GM23338 (cell line): ENCODE data around the gene RPL7A. TPM values are rescaled to one million over a fixed set of nuclear protein-coding genes. Genes with fewer than 3 reads are reported as not detected.
"Not testable (repeated sequence)": the region's sequence is repeated elsewhere in the genome, so short reads cannot be mapped to it uniquely, and the experiment has no call there.

ENCODE experiments used
- ATAC-seq: fragments of 200-7000 bp; cut with Tn5 transposase; 3 replicates; pipeline ENCODE4 v1.9.1; 2020
- DNase-seq: peaks from one replicate; pipeline ENCODE4 v3.0.0-alpha.2; 2015; ENCODE audit warnings: low spot score
- H2AFZ ChIP-seq: fragments of 200-600 bp; sonication (generic); 2 replicates; pipeline ENCODE4 v1.8.0; 2016; ENCODE audit warnings: antibody characterized with exemption, mild to moderate bottlenecking, moderate library complexity
- H3F3A ChIP-seq: fragments of 200-600 bp; sonication (generic); replicated peaks from 2 replicates; pipeline ENCODE4 v1.8.0; 2017; ENCODE audit warnings: antibody characterized with exemption, mixed run types, low read depth
- H3K27ac ChIP-seq: fragments of 200-600 bp; sonication (generic); 2 replicates; pipeline ENCODE4 v1.6.1; 2016; ENCODE audit warnings: low read depth
- H3K27me3 ChIP-seq: fragments of 200-600 bp; sonication (generic); 2 replicates; pipeline ENCODE4 v1.8.0; 2016; ENCODE audit warnings: mild to moderate bottlenecking, mixed run types, moderate library complexity; ENCODE audit not compliant: insufficient read depth
- H3K36me3 ChIP-seq: fragments of 200-600 bp; sonication (generic); 2 replicates; pipeline ENCODE4 v1.8.0; 2016; ENCODE audit warnings: mild to moderate bottlenecking; ENCODE audit not compliant: insufficient read depth
- H3K4me1 ChIP-seq: fragments of 200-600 bp; sonication (generic); 2 replicates; pipeline ENCODE4 v1.8.0; 2016; ENCODE audit warnings: mild to moderate bottlenecking, moderate library complexity; ENCODE audit not compliant: insufficient read depth
- H3K4me2 ChIP-seq: fragments of 200-600 bp; sonication (generic); 2 replicates; pipeline ENCODE4 v1.7.1; 2017; ENCODE audit warnings: mixed run types
- H3K4me3 ChIP-seq: fragments of 200-600 bp; sonication (generic); 2 replicates; pipeline ENCODE4 v1.6.1; 2016; ENCODE audit warnings: mixed run types
- H3K79me2 ChIP-seq: fragments of 200-600 bp; sonication (generic); replicated peaks from 2 replicates; pipeline ENCODE4 v1.8.0; 2017; ENCODE audit warnings: mild to moderate bottlenecking; ENCODE audit not compliant: insufficient read depth
- H3K9me2 ChIP-seq: fragments of 200-600 bp; sonication (generic); 2 replicates; pipeline ENCODE4 v1.8.0; 2017; ENCODE audit not compliant: insufficient read depth
- H4K20me1 ChIP-seq: fragments of 200-600 bp; sonication (generic); replicated peaks from 2 replicates; pipeline ENCODE4 v1.8.0; 2017; ENCODE audit warnings: mild to moderate bottlenecking; ENCODE audit not compliant: insufficient read depth
- H3K27ac Mint-ChIP-seq: 2 replicates; pipeline ENCODE4 v1.8.0; 2020; ENCODE audit warnings: inconsistent platforms, mild to moderate bottlenecking, moderate library complexity, mixed read lengths
- H3K27me3 Mint-ChIP-seq: 3 replicates; pipeline ENCODE4 v1.8.0; 2022; ENCODE audit warnings: low read depth, mild to moderate bottlenecking, moderate library complexity, mixed read lengths, inconsistent platforms; ENCODE audit not compliant: insufficient read depth, poor library complexity
- H3K36me3 Mint-ChIP-seq: 3 replicates; pipeline ENCODE4 v1.8.0; 2021; ENCODE audit warnings: low read depth, mild to moderate bottlenecking, inconsistent platforms, moderate library complexity, mixed read lengths
- H3K4me1 Mint-ChIP-seq: 3 replicates; pipeline ENCODE4 v1.8.0; 2020; ENCODE audit warnings: mild to moderate bottlenecking, inconsistent platforms, mixed read lengths
- H3K4me3 Mint-ChIP-seq: 3 replicates; pipeline ENCODE4 v1.8.0; 2021; ENCODE audit warnings: moderate library complexity, mild to moderate bottlenecking, inconsistent platforms, mixed read lengths
- H3K9me3 Mint-ChIP-seq: 3 replicates; pipeline ENCODE4 v1.8.0; 2020; ENCODE audit warnings: moderate library complexity, mild to moderate bottlenecking, inconsistent platforms, mixed read lengths
- CREB1 ChIP-seq: fragments of 250-450 bp; sonication (Bioruptor Pico); IDR thresholded peaks from 2 replicates; pipeline ENCODE4 v1.5.0; 2020; ENCODE audit warnings: low read depth, mild to moderate bottlenecking, moderate library complexity
- EZH2 ChIP-seq: fragments of 200-600 bp; sonication (generic); IDR thresholded peaks from one replicate; pipeline ENCODE4 v1.8.0; 2017; ENCODE audit warnings: antibody characterized with exemption, mild to moderate bottlenecking, low read depth; ENCODE audit not compliant: unreplicated experiment
- JUNB ChIP-seq: IDR thresholded peaks from one replicate; pipeline ENCODE4 v1.6.1; 2016; ENCODE audit warnings: antibody characterized with exemption; ENCODE audit not compliant: unreplicated experiment
- STAT1 ChIP-seq: IDR thresholded peaks from one replicate; pipeline ENCODE4 v1.6.1; 2016; ENCODE audit warnings: antibody characterized with exemption; ENCODE audit not compliant: unreplicated experiment
- polyA plus RNA-seq: library from polyadenylated mRNA; unstranded; fragments of >200 nt; fragmentation: Nextera tagmentation; extraction: Ambion mirVana; gene quantifications from 2 replicates; pipeline ENCODE4 v1.2.1, GENCODE V29; 2016
- total RNA-seq: library from RNA; depleted of rRNA; stranded (reverse); fragments of >200 nt; shearing (Covaris generic); gene quantifications from 2 replicates; pipeline ENCODE4 v1.2.3, GENCODE V29; 2014
- TF ChIP-seq, protein P1 (sequence below): IDR thresholded peaks from one replicate; pipeline ENCODE4 v1.6.1; 2018; ENCODE audit warnings: antibody characterized with exemption; ENCODE audit not compliant: unreplicated experiment
- TF ChIP-seq, protein P2 (sequence below): IDR thresholded peaks from 2 replicates; pipeline ENCODE4 v1.6.1; 2016; ENCODE audit warnings: antibody characterized with exemption
- TF ChIP-seq, protein P3 (sequence below): fragments of 250-450 bp; sonication (Bioruptor Pico); IDR thresholded peaks from 2 replicates; pipeline ENCODE4 v1.5.0; 2020; ENCODE audit warnings: mild to moderate bottlenecking, moderate library complexity

Gene RPL7A
- total and polyA plus RNA-seq, 2 experiments from 2014 or later = 1,644 to 2,020 TPM

- not testable (repeated sequence) for H3F3A ChIP-seq, H2AFZ ChIP-seq, H3K4me3 Mint-ChIP-seq, H3K4me1 Mint-ChIP-seq, H3K27me3 ChIP-seq, H3K4me1 ChIP-seq, ATAC-seq, H3K79me2 ChIP-seq, H3K9me2 ChIP-seq, H3K27ac ChIP-seq, DNase-seq, H3K4me2 ChIP-seq, H3K27ac Mint-ChIP-seq, H4K20me1 ChIP-seq, H3K36me3 Mint-ChIP-seq, H3K4me3 ChIP-seq, H3K36me3 ChIP-seq
- peaks cover 18% of the 10 kb centered on the region for H3K27me3 Mint-ChIP-seq
- peaks cover 16% of the 10 kb centered on the region for H3K9me3 Mint-ChIP-seq
These were observed 43.4 kb downstream of the RPL7A start for GRCh38 chr9:133391449-133391848.

DNA sequence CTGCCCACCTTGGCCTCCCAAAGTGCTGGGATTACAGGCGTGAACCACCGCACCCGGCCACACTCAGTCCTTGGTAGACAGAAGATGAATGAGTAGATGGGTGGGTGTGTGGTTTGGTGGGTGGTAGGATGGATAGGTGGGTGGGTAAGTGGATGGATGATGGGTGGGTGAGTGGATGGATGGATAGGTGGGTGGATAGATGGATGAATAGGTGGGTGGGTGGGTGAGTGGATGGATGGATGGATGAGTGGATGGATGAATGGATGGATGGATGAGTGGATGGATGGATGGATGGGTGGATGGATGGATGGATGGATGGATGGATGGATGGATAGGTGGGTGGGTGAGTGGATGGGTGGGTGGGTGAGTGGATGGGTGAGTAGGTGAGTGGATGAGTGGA lies 44.3 kb downstream of the RPL7A start:
- H3K4me1 Mint-ChIP-seq, H3K4me3 Mint-ChIP-seq, H3K4me2 ChIP-seq, H2AFZ ChIP-seq, H3F3A ChIP-seq, H3K4me1 ChIP-seq, ATAC-seq, H3K9me2 ChIP-seq, H3K36me3 Mint-ChIP-seq, H3K27ac Mint-ChIP-seq, H4K20me1 ChIP-seq, H3K4me3 ChIP-seq, H3K27me3 ChIP-seq, H3K36me3 ChIP-seq, H3K79me2 ChIP-seq, H3K27ac ChIP-seq, DNase-seq: not testable (repeated sequence)
- H3K9me3 Mint-ChIP-seq = peaks cover 16% of the 10 kb centered on the region
- H3K27me3 Mint-ChIP-seq = peaks cover 18% of the 10 kb centered on the region

DNA sequence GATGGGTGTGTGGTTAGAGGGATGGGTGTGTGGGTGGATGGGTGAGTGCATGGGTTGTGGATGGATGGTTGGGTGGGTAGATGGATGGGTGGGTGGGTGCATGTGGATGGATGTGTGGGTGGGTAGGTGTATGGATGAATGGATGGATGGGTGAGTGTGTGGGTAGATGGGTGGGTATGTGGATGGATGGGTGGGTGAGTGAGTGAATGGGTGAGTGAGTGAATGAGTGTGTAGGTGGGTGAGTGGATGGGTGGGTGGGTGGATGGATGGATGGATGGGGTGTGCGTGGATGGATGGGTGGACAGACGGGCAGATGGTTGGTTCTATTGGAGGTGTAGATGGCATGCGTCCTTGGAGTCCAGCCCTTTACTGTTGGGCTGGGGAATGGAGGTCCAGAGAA lies 45.4 kb downstream of the RPL7A start:
- H3K27ac Mint-ChIP-seq = no peak overlapping the region
- Histone ChIP-seq H4K20me1 (no peaks in the 10 kb centered on the region), H3K4me3 (no peak overlapping the region), H3K36me3 (no peaks in the 10 kb centered on the region), H3K79me2 (no peaks in the 10 kb centered on the region), H2AFZ (no peak overlapping the region), H3K4me1 (no peaks in the 10 kb centered on the region), H3K9me2 (no peaks in the 10 kb centered on the region), H3K27ac (no peak overlapping the region), H3F3A (no peaks in the 10 kb centered on the region), H3K4me2 (no peak overlapping the region), H3K27me3 (no peaks in the 10 kb centered on the region)
- DNase-seq (no peak), ATAC-seq (no peak)
- TF ChIP-seq CREB1 (CRISPR knock-in tag) (no peak), JUNB (no peak), EZH2 (no peak), STAT1 (no peak)
- TF ChIP-seq, protein P1, sequence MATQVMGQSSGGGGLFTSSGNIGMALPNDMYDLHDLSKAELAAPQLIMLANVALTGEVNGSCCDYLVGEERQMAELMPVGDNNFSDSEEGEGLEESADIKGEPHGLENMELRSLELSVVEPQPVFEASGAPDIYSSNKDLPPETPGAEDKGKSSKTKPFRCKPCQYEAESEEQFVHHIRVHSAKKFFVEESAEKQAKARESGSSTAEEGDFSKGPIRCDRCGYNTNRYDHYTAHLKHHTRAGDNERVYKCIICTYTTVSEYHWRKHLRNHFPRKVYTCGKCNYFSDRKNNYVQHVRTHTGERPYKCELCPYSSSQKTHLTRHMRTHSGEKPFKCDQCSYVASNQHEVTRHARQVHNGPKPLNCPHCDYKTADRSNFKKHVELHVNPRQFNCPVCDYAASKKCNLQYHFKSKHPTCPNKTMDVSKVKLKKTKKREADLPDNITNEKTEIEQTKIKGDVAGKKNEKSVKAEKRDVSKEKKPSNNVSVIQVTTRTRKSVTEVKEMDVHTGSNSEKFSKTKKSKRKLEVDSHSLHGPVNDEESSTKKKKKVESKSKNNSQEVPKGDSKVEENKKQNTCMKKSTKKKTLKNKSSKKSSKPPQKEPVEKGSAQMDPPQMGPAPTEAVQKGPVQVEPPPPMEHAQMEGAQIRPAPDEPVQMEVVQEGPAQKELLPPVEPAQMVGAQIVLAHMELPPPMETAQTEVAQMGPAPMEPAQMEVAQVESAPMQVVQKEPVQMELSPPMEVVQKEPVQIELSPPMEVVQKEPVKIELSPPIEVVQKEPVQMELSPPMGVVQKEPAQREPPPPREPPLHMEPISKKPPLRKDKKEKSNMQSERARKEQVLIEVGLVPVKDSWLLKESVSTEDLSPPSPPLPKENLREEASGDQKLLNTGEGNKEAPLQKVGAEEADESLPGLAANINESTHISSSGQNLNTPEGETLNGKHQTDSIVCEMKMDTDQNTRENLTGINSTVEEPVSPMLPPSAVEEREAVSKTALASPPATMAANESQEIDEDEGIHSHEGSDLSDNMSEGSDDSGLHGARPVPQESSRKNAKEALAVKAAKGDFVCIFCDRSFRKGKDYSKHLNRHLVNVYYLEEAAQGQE = no peak
- TF ChIP-seq, protein P2, sequence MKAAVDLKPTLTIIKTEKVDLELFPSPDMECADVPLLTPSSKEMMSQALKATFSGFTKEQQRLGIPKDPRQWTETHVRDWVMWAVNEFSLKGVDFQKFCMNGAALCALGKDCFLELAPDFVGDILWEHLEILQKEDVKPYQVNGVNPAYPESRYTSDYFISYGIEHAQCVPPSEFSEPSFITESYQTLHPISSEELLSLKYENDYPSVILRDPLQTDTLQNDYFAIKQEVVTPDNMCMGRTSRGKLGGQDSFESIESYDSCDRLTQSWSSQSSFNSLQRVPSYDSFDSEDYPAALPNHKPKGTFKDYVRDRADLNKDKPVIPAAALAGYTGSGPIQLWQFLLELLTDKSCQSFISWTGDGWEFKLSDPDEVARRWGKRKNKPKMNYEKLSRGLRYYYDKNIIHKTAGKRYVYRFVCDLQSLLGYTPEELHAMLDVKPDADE = no peak
- TF ChIP-seq, protein P3, sequence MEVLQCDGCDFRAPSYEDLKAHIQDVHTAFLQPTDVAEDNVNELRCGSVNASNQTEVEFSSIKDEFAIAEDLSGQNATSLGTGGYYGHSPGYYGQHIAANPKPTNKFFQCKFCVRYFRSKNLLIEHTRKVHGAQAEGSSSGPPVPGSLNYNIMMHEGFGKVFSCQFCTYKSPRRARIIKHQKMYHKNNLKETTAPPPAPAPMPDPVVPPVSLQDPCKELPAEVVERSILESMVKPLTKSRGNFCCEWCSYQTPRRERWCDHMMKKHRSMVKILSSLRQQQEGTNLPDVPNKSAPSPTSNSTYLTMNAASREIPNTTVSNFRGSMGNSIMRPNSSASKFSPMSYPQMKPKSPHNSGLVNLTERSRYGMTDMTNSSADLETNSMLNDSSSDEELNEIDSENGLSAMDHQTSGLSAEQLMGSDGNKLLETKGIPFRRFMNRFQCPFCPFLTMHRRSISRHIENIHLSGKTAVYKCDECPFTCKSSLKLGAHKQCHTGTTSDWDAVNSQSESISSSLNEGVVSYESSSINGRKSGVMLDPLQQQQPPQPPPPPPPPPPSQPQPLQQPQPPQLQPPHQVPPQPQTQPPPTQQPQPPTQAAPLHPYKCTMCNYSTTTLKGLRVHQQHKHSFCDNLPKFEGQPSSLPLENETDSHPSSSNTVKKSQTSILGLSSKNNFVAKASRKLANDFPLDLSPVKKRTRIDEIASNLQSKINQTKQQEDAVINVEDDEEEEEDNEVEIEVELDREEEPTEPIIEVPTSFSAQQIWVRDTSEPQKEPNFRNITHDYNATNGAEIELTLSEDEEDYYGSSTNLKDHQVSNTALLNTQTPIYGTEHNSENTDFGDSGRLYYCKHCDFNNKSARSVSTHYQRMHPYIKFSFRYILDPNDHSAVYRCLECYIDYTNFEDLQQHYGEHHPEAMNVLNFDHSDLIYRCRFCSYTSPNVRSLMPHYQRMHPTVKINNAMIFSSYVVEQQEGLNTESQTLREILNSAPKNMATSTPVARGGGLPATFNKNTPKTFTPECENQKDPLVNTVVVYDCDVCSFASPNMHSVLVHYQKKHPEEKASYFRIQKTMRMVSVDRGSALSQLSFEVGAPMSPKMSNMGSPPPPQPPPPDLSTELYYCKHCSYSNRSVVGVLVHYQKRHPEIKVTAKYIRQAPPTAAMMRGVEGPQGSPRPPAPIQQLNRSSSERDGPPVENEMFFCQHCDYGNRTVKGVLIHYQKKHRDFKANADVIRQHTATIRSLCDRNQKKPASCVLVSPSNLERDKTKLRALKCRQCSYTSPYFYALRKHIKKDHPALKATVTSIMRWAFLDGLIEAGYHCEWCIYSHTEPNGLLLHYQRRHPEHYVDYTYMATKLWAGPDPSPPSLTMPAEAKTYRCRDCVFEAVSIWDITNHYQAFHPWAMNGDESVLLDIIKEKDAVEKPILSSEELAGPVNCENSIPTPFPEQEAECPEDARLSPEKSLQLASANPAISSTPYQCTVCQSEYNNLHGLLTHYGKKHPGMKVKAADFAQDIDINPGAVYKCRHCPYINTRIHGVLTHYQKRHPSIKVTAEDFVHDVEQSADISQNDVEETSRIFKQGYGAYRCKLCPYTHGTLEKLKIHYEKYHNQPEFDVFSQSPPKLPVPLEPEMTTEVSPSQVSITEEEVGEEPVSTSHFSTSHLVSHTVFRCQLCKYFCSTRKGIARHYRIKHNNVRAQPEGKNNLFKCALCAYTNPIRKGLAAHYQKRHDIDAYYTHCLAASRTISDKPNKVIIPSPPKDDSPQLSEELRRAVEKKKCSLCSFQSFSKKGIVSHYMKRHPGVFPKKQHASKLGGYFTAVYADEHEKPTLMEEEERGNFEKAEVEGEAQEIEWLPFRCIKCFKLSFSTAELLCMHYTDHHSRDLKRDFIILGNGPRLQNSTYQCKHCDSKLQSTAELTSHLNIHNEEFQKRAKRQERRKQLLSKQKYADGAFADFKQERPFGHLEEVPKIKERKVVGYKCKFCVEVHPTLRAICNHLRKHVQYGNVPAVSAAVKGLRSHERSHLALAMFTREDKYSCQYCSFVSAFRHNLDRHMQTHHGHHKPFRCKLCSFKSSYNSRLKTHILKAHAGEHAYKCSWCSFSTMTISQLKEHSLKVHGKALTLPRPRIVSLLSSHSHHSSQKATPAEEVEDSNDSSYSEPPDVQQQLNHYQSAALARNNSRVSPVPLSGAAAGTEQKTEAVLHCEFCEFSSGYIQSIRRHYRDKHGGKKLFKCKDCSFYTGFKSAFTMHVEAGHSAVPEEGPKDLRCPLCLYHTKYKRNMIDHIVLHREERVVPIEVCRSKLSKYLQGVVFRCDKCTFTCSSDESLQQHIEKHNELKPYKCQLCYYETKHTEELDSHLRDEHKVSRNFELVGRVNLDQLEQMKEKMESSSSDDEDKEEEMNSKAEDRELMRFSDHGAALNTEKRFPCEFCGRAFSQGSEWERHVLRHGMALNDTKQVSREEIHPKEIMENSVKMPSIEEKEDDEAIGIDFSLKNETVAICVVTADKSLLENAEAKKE (CRISPR knock-in tag) = no peak
- H3K27me3 Mint-ChIP-seq = peaks cover 13% of the 10 kb centered on the region
- H3K36me3 Mint-ChIP-seq = no peaks in the 10 kb centered on the region
- H3K4me1 Mint-ChIP-seq = no peaks in the 10 kb centered on the region
- peaks cover 16% of the 10 kb centered on the region for H3K9me3 Mint-ChIP-seq
- H3K4me3 Mint-ChIP-seq = no peak overlapping the region
